HG02840 (cell line): ENCODE data around the gene NTF4.
"Not testable (repeated sequence)": the region's sequence is repeated elsewhere in the genome, so short reads cannot be mapped to it uniquely, and the experiment has no call there.

Experiments used
- ATAC-seq: cut with Tn5 transposase; IDR thresholded peaks from one replicate; pipeline ENCODE4 v1.9.1; 2021; ENCODE audit warnings: mild to moderate bottlenecking, moderate library complexity, moderate number of reproducible peaks; ENCODE audit not compliant: unreplicated experiment, low FRiP score

NTF4 gene

DNA sequence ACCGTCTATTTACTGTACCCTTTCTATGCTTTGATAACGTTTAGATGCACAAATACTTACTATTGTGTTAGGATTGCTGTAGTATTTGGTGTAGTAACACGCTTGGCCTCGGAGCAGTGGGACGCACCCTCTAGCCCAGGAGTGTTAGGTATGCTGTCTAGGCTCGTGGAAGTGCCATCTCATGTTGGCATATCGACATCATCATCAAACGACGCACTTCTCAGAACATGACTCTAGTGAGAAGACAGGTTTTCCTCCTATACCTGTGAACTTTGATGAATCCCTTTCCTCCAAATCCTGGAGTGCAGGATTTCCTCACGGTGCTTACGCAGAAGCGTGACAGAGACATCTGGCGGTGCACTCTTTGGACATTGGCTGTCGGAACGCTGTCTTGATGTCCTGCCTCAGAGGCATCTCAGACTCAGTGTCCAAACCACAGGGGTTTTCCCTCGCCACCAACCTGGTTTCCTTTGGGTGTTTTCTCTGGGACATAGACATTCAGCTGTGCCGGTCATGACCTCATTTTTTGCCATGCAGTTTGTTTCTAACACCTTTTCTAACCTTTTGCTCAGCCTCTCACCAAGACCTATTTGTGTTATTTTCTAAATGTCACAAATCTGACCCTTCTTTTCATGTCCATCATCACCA is 26.9 kb upstream of the NTF4 start:
- ATAC-seq: no peak

DNA sequence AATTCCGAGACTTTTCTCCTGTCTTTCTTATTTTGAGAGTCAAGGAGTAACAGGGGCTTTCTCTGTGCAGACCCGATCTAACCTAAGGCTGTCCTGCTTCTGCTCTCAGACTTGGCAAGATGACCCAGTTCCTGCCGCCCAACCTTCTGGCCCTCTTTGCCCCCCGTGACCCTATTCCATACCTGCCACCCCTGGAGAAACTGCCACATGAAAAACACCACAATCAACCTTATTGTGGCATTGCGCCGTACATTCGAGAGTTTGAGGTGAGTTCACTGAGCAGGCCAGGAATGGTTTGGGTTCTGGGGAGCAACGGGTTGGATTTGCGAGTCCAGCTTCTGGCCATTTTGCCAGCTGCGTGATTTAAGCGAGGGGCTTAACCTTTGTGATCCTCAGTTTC is 21.7 kb upstream of the NTF4 start:
- ATAC-seq: no peak

GRCh38 chr19:49085868-49086232 is 21.2 kb upstream of the NTF4 start:
- ATAC-seq: no peak

DNA sequence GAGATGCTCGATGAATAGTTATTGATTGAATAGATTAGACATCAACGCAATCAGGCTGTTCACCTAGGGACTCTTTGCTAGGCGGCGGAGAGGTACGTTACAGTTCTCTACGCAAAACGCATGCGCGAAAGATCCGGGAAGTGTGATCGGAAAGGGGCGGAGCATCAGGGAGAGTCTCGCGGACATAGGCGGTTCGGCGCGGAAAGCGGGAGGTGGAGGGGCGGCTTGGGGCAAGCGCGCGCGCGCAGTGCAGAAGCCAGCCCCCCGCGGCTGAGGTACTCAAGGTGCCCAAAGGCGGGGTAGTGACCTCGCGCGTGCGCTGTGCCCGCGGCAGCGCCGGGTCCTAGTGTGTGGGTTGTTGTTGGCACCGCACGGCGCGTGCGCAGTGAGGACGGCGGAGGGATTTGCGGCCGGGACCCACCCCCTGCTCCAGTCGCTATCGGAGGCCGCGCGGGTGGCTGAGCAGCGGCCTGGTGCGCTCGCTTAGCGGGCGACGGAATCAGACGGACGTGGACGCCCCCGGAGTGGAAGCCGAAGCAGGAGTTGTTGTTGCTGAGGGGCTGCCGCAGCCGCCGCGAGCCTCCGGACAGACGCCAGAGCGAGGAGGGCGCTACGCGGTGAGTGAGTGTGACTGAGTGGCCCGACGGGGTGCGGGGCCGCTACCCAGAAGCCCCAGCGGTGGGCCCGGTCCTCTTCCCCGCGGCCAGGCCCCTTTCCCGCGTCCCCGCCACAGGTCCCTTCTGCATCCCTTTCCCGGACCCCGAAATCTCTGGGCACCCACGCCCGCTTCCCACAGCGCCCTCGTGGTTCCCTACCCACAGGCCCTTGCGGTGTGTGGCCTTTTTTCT is 20.6 kb upstream of the NTF4 start, which contains the start of gene SNRNP70:
Gene SNRNP70 (plus strand): TSS at position 432 of the 848 bp plus-strand sequence. CDS start 964 bp downstream, outside the sequence.
- ATAC-seq: peak; percentile 90

GRCh38 chr19:49084206-49085019 is 19.8 kb upstream of the NTF4 start:
- no peak for ATAC-seq

DNA sequence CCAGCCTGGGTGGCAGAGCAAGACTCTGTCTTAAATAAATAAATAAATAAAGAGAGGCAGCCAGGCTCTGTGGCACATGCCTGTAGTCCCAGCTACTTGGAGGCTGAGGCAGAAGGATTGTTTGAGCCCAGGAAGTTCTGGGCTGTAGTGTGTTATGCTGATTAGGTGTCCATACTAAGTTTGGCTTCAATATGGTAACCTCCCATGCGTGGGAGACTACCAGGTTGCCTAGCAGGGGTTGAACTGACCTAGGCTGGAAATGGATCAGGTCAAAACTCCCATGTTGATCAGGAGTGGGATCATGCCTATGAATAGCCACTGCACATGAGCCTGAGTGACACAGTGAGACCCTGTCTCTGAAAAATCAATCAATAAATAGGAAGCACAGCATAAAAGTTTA is 16.7 kb upstream of the NTF4 start:
- ATAC-seq: no peak

DNA sequence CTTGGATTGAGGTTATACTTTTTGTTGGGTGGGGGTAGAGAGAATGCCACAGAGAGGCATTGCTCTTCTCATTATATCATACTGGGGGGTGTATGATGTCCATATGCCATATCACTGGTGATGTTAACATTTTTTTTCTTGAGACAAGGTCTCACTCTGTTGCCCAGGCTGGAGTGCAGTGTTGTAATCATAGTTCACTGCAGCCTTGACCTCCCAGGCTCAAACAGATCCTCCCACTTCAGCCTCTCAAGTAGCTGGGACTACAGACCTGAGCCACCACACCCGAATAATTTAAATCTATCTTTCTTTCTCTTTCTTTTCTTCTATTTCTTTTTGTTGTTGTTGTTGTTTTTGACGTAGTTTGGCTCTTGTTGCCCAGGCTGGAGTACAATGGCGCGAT is 15.8 kb upstream of the NTF4 start:
- no peak for ATAC-seq

DNA sequence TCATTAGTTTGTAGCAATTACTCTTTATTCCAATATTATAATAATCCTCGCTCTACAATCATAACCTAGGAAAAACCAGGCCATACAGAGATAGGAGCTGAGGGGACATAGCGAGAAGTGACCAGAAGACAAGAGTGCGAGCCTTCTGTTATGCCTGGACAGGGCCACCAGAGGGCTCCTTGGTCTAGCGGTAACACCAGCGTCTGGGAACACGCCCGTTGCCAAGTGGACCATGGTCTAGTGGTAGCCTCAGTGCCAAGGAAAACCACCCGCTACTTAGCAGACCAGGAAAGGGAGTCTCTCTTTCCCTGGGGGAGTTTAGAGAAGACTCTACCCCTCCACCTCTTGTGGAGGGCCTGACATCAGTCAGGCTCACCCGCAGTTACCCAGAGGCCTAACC is 10.3 kb upstream of the NTF4 start:
- ATAC-seq: not testable (repeated sequence)

DNA sequence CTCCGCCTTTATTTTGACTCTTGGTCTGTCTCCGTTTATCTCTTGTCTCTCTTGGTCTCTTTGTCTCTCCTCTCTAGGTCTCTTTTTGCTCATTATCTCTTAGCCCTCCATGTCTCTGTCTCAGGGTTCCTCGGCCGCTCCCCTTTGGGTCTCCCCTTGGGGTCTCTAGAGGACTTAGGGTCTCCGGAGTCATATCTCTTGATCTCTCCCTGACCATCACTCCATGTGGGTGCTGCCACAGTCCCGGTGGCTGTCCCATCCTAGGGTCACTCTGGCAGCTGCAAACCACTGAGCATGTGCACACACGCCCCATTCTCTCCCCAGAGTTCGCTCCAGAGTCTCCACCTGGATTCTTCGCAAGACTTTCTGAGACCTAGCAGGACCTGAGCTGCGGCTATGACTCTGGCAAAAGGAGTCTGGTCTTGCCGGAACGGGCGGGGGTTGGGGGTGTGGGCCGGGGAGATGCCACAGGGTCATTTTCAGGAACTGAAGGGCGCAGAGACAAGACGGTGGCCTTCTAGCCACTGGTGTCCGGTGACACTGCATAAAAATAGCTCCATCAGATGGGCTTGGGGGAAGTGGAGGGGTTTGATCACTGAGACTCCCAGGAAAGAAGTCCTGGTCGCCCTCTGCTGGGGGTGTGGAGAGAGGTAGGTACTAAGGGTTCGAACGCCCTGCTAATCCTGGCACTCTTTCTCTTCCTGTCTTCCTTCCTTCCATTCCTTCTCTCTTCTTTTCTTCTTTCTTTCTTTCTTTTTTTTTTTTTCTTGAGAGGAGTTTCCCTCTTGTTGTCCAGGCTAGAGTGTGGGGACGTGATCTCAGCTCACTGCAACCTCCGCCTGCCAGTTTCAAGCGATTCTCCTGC is 9.1 kb upstream of the NTF4 start:
- no peak for ATAC-seq

DNA sequence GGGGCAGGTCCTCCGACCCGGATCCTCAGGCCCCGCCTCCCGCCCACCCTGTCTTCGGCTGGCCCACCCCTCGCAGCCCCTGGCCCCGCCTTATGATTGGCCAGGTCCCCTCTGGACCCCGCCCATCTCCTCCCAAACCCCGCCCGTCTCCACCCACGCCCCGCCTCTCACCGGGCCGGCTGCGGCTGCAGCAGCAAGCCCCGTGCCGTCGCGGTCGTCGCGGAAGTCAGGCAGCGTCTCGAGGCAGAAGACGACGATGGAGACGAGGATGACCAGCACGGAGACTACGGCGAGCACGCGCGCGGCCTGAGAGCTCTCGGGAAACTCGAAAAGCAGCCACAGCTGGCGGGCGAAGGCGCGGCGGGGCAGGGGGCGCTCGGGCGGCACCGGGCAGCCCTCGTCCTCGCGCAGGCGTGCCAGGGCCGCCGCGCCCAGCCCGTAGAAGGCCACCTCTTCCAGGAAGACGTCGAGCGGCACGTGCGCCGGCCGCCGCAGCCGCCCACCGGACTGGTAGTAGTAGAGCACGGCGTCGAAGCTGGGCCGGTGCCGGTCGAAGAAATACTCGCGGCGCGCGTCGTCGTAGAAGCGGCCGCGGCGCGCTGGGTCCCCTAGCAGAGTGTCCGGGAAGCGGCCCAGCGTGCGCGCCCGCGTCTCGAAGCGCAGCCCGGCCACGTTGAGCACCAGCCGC is 7.4 kb upstream of the NTF4 start:
- no peak for ATAC-seq

DNA sequence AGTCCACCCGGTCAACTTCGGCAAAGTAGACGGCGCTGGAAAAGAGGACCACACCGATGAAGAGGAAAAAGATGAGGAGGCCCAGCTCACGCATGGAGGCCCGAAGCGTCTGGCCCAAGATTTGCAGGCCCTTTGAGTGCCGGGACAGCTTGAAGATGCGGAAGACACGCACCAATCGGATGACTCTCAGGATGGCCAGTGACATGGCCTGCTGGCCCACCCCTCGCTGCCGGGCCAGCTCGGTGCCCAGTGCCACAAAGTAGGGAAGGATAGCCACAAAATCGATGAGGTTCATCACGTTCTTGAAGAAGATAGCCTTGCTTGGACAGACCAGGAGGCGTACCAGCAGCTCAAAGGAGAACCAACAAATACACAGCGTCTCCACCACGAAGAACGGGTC is 5.8 kb upstream of the NTF4 start:
- ATAC-seq: no peak

DNA sequence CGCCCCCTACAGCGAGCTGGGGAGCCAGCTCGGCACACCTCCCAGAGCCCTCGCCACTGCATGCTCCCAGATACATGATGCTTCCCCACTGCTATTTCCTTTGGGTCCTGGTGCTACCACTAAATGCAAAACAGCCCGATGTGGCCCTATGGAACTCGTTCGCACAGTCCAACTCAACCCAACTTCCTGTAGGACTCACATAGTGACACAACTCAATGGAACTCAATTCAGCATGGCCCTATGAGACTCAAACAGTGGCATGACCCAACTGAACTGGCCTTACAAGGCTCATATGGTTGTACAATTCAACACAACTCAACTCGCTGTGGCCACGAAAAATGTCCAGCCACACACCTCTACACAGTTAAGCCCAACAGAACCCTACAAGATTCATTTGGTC is 4.4 kb upstream of the NTF4 start:
- ATAC-seq: no peak

- no peak for ATAC-seq
Measured at GRCh38 chr19:49067554-49067953, 2.9 kb upstream of the NTF4 start.

DNA sequence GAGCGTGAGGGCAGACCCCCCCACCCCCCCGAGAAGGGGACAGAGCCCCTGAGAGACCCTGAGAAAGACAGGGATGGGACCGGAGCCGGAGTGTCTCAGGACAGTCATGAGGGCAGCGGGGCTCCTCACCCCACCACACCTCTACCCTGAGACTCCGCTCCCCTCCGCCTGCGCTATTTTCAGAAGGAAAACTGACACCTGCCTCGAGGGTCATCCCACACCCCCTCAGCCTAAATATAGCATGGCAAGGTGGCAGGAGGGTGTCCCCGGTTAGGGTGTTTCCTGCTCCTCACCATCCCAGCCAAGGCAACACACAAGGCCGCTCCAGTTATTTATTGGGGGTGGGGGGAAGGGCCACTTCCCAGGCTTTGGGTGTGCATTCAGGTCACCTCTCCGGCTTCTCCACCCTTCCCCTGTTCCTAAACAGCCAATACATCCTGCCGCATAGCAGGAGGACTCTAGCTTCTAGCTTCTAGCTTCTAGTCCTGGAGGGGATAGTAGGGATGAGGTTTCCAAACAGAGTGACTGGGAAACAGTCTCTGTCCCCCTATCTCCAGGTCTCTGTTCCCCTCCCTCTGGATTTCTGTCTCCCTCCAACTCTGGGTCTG is 1.4 kb upstream of the NTF4 start:
- no peak for ATAC-seq

GRCh38 chr19:49064029-49064629 is 489 bp downstream of the NTF4 start:
- ATAC-seq: no peak

DNA sequence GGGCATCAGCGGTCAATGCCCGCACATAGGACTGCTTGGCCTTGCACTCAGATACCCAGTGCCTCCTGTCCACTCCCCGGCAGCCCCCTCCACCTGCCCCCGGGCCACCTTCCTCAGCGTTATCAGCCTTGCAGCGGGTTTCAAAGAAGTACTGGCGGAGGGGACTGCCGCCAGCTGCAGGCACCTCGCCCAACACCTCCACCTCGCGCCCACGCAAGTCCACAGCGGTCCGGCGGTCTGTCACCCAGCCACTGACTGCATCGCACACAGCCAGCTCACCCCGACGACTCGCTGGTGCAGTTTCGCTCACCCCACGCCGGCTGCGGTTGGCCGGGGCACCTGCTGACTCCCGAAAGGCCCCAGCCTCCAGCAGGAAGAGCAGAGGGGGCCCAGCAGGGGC is 3.2 kb downstream of the NTF4 start:
- ATAC-seq: no peak

- no peak for ATAC-seq
Measured at GRCh38 chr19:49061000-49061399, 3.6 kb downstream of the NTF4 start.

GRCh38 chr19:49059053-49059452 is 5.6 kb downstream of the NTF4 start:
- no peak for ATAC-seq

GRCh38 chr19:49058562-49058961 is 6.1 kb downstream of the NTF4 start:
- no peak for ATAC-seq
